Stimulated activated naive CD8-positive, alpha-beta T cell treated with anti-CD3 and anti-CD28 coated beads, Interleukin-15, amount 100 ng/mL, for 72 hours (primary cell): ENCODE data around the gene SURF4.
"Not testable (repeated sequence)": the region's sequence is repeated elsewhere in the genome, so short reads cannot be mapped to it uniquely, and the experiment has no call there.

ENCODE experiments used
- ATAC-seq: fragments of 150-1000 bp; cut with Tn5 transposase; 2 replicates; pipeline ENCODE4 v1.10.0; 2021; ENCODE audit warnings: mild to moderate bottlenecking, moderate library complexity
- DNase-seq, 2 donors: peaks; one replicate each; pipeline ENCODE4 v3.0.0; 2021 to 2022
- H3K27ac Mint-ChIP-seq, 2 donors: one replicate each; pipeline ENCODE4 v1.8.0; 2022; ENCODE audit warnings: mild to moderate bottlenecking in 2 of 2, mixed read lengths in 2 of 2, moderate library complexity in 2 of 2
- H3K27me3 Mint-ChIP-seq: one replicate; pipeline ENCODE4 v1.8.0; 2022; ENCODE audit warnings: mixed read lengths
- H3K4me1 Mint-ChIP-seq: one replicate; pipeline ENCODE4 v1.8.0; 2022; ENCODE audit warnings: mild to moderate bottlenecking, mixed read lengths
- H3K4me3 Mint-ChIP-seq, 2 donors: one replicate each; pipeline ENCODE4 v1.8.0; 2022; ENCODE audit warnings: mild to moderate bottlenecking in 2 of 2, mixed read lengths in 2 of 2, moderate library complexity in 1 of 2
- H3K9me3 Mint-ChIP-seq, 2 donors: one replicate each; pipeline ENCODE4 v1.8.0; 2022; ENCODE audit warnings: mixed read lengths in 2 of 2

SURF4 gene

GRCh38 chr9:133327021-133327420 is 48.8 kb downstream of the SURF4 start:
- not testable (repeated sequence) for ATAC-seq, H3K4me3 Mint-ChIP-seq, H3K27ac Mint-ChIP-seq, H3K27me3 Mint-ChIP-seq, H3K9me3 Mint-ChIP-seq, DNase-seq
- peaks cover 32% of the 10 kb centered on the region for H3K4me1 Mint-ChIP-seq

DNA sequence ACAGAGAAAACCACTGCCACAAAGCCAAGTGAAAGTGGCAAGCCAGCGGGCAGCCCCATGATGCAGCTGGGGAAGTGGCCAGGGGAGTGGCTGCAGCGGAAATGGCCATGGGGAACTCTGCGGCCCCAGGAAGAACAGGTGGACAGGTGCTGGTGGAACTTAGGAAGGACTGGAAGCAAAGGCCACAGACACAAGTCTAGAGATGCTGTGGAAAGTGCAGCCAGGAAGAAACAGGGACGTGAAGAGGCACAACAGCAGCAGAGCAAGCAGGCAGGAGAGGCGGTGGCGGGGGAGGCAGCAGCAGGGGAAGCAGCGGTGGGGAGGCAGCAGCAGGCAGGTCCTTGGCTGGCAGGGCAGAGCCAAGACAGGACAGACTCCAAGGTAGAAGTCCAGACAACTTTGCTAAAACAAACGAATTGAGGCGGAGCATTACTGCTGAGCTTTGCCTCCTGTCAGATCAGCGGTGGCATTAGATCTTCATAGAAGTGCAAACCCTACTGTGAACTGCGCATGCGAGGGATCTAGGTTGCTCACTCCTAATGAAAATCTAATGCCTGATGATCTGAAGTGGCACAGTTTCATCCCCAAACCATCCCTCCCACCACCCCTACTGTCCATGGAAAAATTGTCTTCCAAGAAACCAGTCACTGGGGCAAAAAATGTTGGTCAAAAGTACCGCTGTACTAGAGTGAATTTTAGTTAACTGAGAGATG is 51.7 kb downstream of the SURF4 start:
- DNase-seq = peak in 1 of 2 donors; percentile 3
- Mint-ChIP-seq H3K9me3 (peaks cover 4 to 6% of the 10 kb centered on the region in 2 donors), H3K27me3 (no peaks in the 10 kb centered on the region), H3K27ac (no peak overlapping the region), H3K4me1 (peaks cover 15% of the 10 kb centered on the region), H3K4me3 (no peak overlapping the region)
- ATAC-seq = no peak

DNA sequence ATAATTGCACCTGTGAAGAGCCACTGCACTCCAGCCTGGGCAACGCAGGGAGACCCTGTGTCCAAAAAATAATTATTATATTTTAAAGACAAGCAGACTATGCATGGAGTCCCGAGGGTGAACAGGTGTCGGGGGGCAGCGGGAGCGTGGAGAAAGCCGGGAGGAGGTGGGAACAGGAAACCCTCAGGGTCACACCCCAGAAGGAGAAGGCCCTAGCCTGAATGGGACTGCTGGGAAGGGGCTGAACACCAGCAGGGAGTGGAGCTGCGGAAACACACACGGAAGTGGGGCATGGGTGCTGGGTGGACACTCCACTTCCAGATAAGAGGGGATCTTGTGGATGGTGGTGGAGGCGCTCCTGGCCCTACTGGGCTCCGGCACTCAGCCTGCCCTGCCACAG is 52.6 kb downstream of the SURF4 start:
- peaks cover 4 to 6% of the 10 kb centered on the region in 2 donors for H3K9me3 Mint-ChIP-seq
- no peak overlapping the region for H3K4me3 Mint-ChIP-seq
- ATAC-seq (no peak), DNase-seq (peak in 1 of 2 donors; percentile 4)
- H3K27ac Mint-ChIP-seq = peak overlapping the region in 1 of 2 donors; percentile 78
- peaks cover 9% of the 10 kb centered on the region for H3K4me1 Mint-ChIP-seq
- no peaks in the 10 kb centered on the region for H3K27me3 Mint-ChIP-seq

GRCh38 chr9:133322701-133323100 is 53.2 kb downstream of the SURF4 start:
- peaks cover 4 to 6% of the 10 kb centered on the region in 2 donors for H3K9me3 Mint-ChIP-seq
- H3K27ac Mint-ChIP-seq = no peak overlapping the region
- H3K4me3 Mint-ChIP-seq = no peak overlapping the region
- no peak for DNase-seq
- peaks cover 6% of the 10 kb centered on the region for H3K4me1 Mint-ChIP-seq
- no peak for ATAC-seq
- H3K27me3 Mint-ChIP-seq = no peaks in the 10 kb centered on the region

GRCh38 chr9:133321411-133321935 is 54.4 kb downstream of the SURF4 start:
- DNase-seq (no peak), ATAC-seq (no peak)
- Mint-ChIP-seq H3K9me3 (peaks cover 4 to 6% of the 10 kb centered on the region in 2 donors), H3K4me3 (no peak overlapping the region), H3K4me1 (peaks cover 6% of the 10 kb centered on the region), H3K27me3 (no peaks in the 10 kb centered on the region), H3K27ac (no peak overlapping the region)

- no peak overlapping the region for H3K4me3 Mint-ChIP-seq
- DNase-seq (no peak), ATAC-seq (no peak)
- no peaks in the 10 kb centered on the region for H3K27me3 Mint-ChIP-seq
- peaks cover 6% of the 10 kb centered on the region for H3K4me1 Mint-ChIP-seq
- peaks cover 4 to 6% of the 10 kb centered on the region in 2 donors for H3K9me3 Mint-ChIP-seq
- no peak overlapping the region for H3K27ac Mint-ChIP-seq
Measured at GRCh38 chr9:133320421-133320881, 55.4 kb downstream of the SURF4 start.

DNA sequence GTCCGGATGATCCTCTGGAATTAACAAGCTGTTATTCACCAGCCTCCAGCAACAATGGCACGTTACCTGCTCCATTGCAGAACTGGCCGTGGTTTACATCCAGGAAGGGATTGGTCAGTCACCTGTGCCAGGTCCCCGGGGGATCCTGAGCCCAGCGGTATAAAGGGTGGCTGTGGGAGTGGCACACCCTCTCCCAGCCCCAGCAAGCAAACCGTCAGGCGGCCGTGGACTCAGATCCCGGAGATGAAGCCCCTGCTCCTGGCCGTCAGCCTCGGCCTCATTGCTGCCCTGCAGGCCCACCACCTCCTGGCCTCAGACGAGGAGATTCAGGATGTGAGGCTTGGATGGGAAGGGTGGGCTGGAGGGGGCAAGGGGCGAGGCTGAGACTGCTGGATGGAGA is 58.3 kb downstream of the SURF4 start:
- H3K4me1 Mint-ChIP-seq, H3K4me3 Mint-ChIP-seq, H3K27ac Mint-ChIP-seq, H3K9me3 Mint-ChIP-seq, ATAC-seq, H3K27me3 Mint-ChIP-seq, DNase-seq: not testable (repeated sequence)

- no peaks in the 10 kb centered on the region for H3K9me3 Mint-ChIP-seq
- H3K27me3 Mint-ChIP-seq = no peaks in the 10 kb centered on the region
- H3K4me1 Mint-ChIP-seq = no peaks in the 10 kb centered on the region
- H3K27ac Mint-ChIP-seq = no peak overlapping the region
- DNase-seq (no peak), ATAC-seq (no peak)
- H3K4me3 Mint-ChIP-seq = no peak overlapping the region
Measured at GRCh38 chr9:133315997-133316396, 59.9 kb downstream of the SURF4 start.
